Brain microvascular endothelial cell (primary cell): Measurements from ENCODE around the gene CPM.

Experiments
- DNase-seq: peaks from one replicate; pipeline ENCODE4 v3.0.0-alpha.2; 2020
- H3K27ac ChIP-seq: fragments of 250-450 bp; sonication (Bioruptor Pico); 2 replicates; pipeline ENCODE4 v1.5.1; 2020; ENCODE audit warnings: mild to moderate bottlenecking, moderate library complexity
- H3K27me3 ChIP-seq: fragments of 250-450 bp; sonication (Bioruptor Pico); replicated peaks from 2 replicates; pipeline ENCODE4 v1.5.1; 2020; ENCODE audit warnings: mild to moderate bottlenecking
- H3K36me3 ChIP-seq: fragments of 250-450 bp; sonication (Bioruptor Pico); replicated peaks from 2 replicates; pipeline ENCODE4 v1.5.1; 2020; ENCODE audit warnings: mild to moderate bottlenecking
- H3K4me3 ChIP-seq: 2 replicates; pipeline ENCODE4 v1.5.1; 2011; ENCODE audit warnings: low read depth, mild to moderate bottlenecking, control low read depth, low read length, moderate library complexity
- CTCF ChIP-seq: IDR thresholded peaks from 2 replicates; pipeline ENCODE4 v1.5.1; 2011; ENCODE audit warnings: low read depth, mild to moderate bottlenecking, moderate library complexity, low read length, control low read depth, inconsistent platforms; ENCODE audit errors: missing control alignments
- in situ Hi-C: cut with HindIII; loops from 2 replicates; pipeline ENCODE4 v1.10.0; 2017; ENCODE audit warnings: low sequenced_read_pairs, low pct_ligation_motif_present

Gene CPM

DNA sequence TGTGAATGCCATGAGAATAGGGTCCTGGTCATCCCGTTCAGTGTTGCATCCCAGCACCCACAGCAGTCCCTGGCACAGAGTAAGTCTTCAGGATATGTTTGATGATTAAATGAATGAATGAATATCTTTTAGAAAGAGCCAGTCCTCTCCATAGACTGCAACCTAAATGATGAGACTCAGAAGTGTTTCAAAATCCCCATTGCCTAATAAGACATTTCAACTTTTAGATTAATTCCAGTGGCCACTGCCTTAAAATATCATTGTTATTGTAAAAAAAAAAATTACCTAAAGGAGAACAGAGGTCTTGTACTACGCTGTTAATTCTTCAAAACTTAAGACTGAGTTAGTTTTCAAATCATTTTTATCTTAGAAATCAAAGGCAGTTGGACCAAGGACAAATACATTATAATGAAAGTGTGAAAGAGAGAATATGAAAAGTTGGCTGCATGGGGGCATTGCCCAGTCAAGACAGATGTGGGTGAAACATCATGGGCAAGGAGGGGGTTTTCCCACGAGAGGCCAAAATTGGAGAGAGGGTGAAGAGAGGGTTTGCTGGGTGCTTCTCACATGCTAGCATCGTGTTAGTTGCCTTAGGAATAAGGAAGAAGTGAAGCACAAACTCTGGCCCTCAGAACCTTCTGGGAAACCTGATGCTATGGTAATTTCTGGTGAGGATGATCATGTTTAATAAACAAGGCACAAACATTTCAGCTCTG, 26.3 kb upstream of the CPM start:
- Histone ChIP-seq H3K4me3 (no peak overlapping the region), H3K27ac (no peak overlapping the region), H3K27me3 (no peaks in the 10 kb centered on the region), H3K36me3 (no peaks in the 10 kb centered on the region)
- in situ Hi-C loops, result no loop called here
- no peak for DNase-seq
- TF ChIP-seq CTCF, result no peak

DNA sequence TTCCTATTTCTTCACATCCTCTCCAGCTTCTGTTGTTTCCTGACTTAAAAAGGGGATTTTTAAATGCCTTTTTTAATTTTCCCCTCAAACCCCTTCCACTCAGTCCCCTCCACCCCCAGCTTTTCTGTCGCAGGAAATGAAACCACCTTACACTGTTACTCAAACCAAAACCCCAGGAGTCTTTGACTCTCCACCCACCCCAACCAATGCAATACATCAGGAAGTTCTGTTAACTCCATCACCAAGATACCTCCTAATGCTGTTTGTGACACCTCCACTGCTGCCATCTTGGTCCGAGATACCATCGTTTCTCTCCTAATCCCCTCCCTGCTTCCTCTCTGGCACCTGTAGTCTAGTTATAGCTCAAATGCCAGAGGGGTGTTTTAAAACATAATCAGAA, 25.4 kb upstream of the CPM start:
- Histone ChIP-seq H3K27me3 (no peaks in the 10 kb centered on the region), H3K27ac (no peak overlapping the region), H3K4me3 (no peak overlapping the region), H3K36me3 (no peaks in the 10 kb centered on the region)
- in situ Hi-C loops, result no loop called here
- no peak for DNase-seq
- no peak for TF ChIP-seq CTCF

DNA sequence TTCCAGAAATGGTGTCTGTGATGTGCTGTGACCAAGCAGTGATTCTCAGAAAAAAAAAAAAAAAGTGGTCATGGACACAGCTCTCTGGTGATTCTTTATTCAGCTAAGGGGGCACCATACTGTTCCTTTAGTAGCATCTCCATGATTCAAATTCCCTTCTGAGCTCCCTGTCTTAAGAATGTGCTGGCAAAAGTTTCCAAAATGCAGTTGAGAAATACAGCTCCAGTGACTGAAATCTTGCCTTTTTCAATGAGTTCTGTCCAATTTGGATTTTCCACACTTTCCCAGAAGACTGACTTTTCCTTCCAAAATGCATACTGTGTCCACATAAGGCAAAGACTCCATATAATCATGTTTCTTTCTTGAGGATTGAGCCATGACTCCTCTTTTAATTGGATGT, 24.3 kb upstream of the CPM start:
- in situ Hi-C loops, result no loop called here
- Histone ChIP-seq H3K36me3 (no peaks in the 10 kb centered on the region), H3K27me3 (no peaks in the 10 kb centered on the region), H3K27ac (no peak overlapping the region), H3K4me3 (no peak overlapping the region)
- no peak for DNase-seq
- TF ChIP-seq CTCF, result no peak

GRCh38 chr12:68956466-68956865, 23.5 kb upstream of the CPM start:
- DNase-seq, result no peak
- H3K27me3 ChIP-seq, result no peaks in the 10 kb centered on the region
- no peak overlapping the region for H3K27ac ChIP-seq
- no peak overlapping the region for H3K4me3 ChIP-seq
- H3K36me3 ChIP-seq, result no peaks in the 10 kb centered on the region
- in situ Hi-C loops, result no loop called here
- no peak for TF ChIP-seq CTCF

- in situ Hi-C loops, result no loop called here
- DNase-seq, result no peak
- Histone ChIP-seq H3K4me3 (no peak overlapping the region), H3K36me3 (no peaks in the 10 kb centered on the region), H3K27ac (no peak overlapping the region), H3K27me3 (no peaks in the 10 kb centered on the region)
- no peak for TF ChIP-seq CTCF
These were observed 21.8 kb upstream of the CPM start for GRCh38 chr12:68954811-68955210.

- no peaks in the 10 kb centered on the region for H3K27me3 ChIP-seq
- H3K27ac ChIP-seq, result no peak overlapping the region
- no peak overlapping the region for H3K4me3 ChIP-seq
- no peaks in the 10 kb centered on the region for H3K36me3 ChIP-seq
- in situ Hi-C loops, result no loop called here
- no peak for DNase-seq
- TF ChIP-seq CTCF, result no peak
These were observed 20.6 kb upstream of the CPM start for GRCh38 chr12:68953536-68953935.
